Bronchial epithelial cell (primary cell): ENCODE results near the gene HMCN2. TPM values are rescaled to one million over a fixed set of nuclear protein-coding genes. Genes with fewer than 3 reads are reported as not detected.

ENCODE experiments used
- DNase-seq: peaks from one replicate; pipeline ENCODE4 v3.0.0-alpha.2; 2010; ENCODE audit warnings: low read depth
- FAIRE-seq: peaks from 2 replicates; lab custom pipeline; 2011; peaks lifted over from hg19 to GRCh38; lab: Jason Lieb, UNC
- H3K27me3 ChIP-seq: 2 replicates; pipeline ENCODE4 v1.5.1; 2011; ENCODE audit warnings: low read length; ENCODE audit not compliant: control insufficient read depth, insufficient read depth
- H3K36me3 ChIP-seq: 2 replicates; pipeline ENCODE4 v1.5.1; 2011; ENCODE audit warnings: low read length; ENCODE audit not compliant: control insufficient read depth, insufficient read depth
- H3K4me3 ChIP-seq: 2 replicates; pipeline ENCODE4 v1.5.1; 2011; ENCODE audit warnings: mild to moderate bottlenecking, low read depth, low read length, control low read depth
- total RNA-seq: library from RNA; depleted of rRNA; stranded (reverse); fragments of >200 nt; gene quantifications from 2 replicates; pipeline ENCODE4 v1.2.1, GENCODE V29; 2014
- TF ChIP-seq, protein P1 (sequence below): IDR thresholded peaks from 2 replicates; pipeline ENCODE4 v1.5.1; 2011; ENCODE audit warnings: mild to moderate bottlenecking, moderate library complexity, low read length, control low read depth, inconsistent platforms; ENCODE audit not compliant: insufficient read depth, severe bottlenecking

The HMCN2 gene
- total RNA-seq, 1 donor from 2014 or later = under 0.01 TPM

DNA sequence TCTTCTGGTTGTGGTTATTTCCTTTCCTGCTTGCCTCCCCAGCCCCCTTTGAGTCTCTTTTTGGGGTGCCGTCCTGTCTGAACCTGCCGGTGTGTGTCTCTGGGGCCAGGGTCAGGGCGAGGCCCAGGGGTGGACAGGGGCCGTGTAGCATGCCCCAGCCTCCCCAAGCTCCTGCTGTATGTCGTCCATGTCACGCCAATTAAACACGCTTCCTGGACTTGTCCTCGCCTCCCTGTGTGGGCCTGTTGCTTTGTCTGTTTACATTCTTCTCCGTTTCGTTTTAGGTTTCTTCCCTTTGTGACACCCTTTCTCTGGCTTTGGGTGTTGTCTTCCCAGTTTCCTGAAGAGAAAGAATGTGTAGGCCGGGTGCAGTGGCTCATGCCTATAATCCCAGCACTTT, 28.5 kb upstream of the HMCN2 start:
- DNase-seq (peak; percentile 85), FAIRE-seq (no peak)
- Histone ChIP-seq H3K4me3 (no peak overlapping the region), H3K27me3 (no peaks in the 10 kb centered on the region), H3K36me3 (peaks cover 6% of the 10 kb centered on the region)
- TF ChIP-seq, protein P1, sequence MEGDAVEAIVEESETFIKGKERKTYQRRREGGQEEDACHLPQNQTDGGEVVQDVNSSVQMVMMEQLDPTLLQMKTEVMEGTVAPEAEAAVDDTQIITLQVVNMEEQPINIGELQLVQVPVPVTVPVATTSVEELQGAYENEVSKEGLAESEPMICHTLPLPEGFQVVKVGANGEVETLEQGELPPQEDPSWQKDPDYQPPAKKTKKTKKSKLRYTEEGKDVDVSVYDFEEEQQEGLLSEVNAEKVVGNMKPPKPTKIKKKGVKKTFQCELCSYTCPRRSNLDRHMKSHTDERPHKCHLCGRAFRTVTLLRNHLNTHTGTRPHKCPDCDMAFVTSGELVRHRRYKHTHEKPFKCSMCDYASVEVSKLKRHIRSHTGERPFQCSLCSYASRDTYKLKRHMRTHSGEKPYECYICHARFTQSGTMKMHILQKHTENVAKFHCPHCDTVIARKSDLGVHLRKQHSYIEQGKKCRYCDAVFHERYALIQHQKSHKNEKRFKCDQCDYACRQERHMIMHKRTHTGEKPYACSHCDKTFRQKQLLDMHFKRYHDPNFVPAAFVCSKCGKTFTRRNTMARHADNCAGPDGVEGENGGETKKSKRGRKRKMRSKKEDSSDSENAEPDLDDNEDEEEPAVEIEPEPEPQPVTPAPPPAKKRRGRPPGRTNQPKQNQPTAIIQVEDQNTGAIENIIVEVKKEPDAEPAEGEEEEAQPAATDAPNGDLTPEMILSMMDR = no peak

DNA sequence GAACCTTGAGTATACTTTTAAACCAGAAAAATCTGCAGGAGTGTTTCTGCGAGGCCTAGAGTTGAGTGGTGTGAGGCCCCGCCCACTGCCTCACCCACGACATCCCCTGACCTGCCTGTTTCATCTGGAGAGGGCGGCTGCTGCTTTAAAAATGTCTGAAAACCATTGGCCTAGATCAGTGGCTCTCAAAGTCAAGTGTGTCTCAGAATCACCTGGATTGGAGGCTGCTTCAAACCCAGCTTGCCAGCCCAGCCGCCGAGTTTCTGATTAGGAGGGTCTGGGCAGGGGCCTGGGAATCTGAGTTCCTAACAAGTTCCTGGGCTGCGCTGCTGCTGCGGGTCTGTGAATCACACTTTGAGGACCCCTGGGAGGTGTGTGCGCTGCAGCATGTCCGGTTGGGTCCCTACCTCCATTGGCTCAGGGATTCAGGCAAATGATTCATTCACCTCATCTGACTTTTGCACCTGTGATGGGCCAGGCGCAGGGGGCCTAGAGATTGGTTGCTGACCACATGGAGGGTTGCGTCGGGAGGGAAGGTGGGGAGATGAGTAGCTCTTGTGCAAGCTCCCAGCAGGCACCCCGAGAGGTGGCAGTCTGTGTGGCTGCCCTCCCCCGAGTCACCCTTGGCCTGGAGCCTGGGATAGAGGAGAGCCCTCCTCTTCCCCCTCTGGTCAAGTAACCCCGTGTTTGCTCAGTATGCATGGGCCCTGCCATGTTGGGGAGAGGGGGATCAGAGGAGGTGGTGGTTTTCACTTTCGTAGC, 27.6 kb upstream of the HMCN2 start:
- FAIRE-seq (no peak), DNase-seq (peak; percentile 34)
- Histone ChIP-seq H3K27me3 (no peaks in the 10 kb centered on the region), H3K36me3 (peaks cover 5% of the 10 kb centered on the region), H3K4me3 (no peak overlapping the region)
- TF ChIP-seq, protein P1 = no peak

DNA sequence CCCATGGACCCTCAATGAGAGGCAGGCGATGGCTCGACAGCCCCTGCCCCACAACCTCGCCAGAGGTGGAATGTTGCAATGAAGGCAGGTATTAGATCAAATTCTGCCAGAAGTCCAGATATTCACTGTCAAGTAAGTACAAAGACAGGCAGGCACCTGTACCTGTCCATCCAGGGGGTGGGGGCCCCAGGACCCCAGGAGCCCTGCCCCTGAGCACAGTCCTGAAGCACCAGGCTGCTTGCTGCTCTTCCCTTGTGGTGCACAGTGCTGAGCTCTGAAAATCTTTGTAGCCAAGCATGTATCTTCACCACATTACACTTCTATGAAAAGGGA, 26.2 kb upstream of the HMCN2 start:
- FAIRE-seq (no peak), DNase-seq (no peak)
- Histone ChIP-seq H3K27me3 (no peaks in the 10 kb centered on the region), H3K4me3 (no peak overlapping the region), H3K36me3 (peaks cover 1% of the 10 kb centered on the region)
- TF ChIP-seq, protein P1 = no peak

DNA sequence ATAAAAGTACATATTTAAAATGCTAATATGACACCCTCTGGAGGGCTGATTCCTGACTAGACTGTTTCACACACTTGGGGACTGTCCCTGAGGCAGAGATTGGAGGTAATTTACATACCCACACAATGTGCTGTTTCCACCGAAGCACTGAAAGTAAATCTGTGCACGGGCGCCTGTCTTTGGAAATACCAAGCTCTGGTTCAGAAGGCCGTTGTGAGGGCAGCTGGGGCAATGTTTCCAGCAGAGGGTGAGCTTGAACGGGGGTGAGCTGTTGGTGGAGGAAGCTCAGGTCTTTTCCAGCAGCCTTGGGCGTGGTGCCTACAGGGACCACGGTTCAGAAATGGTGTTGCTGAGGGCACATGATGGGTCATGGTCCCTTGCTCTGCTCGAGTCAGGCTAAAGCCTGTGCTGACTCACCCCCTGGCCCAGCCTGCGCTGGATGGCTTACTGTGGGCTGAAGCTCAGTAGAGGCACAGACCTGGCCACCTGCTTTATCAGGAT, 25.8 kb upstream of the HMCN2 start:
- Histone ChIP-seq H3K27me3 (no peaks in the 10 kb centered on the region), H3K36me3 (no peaks in the 10 kb centered on the region), H3K4me3 (no peak overlapping the region)
- FAIRE-seq = no peak
- TF ChIP-seq, protein P1 = no peak
- no peak for DNase-seq

DNA sequence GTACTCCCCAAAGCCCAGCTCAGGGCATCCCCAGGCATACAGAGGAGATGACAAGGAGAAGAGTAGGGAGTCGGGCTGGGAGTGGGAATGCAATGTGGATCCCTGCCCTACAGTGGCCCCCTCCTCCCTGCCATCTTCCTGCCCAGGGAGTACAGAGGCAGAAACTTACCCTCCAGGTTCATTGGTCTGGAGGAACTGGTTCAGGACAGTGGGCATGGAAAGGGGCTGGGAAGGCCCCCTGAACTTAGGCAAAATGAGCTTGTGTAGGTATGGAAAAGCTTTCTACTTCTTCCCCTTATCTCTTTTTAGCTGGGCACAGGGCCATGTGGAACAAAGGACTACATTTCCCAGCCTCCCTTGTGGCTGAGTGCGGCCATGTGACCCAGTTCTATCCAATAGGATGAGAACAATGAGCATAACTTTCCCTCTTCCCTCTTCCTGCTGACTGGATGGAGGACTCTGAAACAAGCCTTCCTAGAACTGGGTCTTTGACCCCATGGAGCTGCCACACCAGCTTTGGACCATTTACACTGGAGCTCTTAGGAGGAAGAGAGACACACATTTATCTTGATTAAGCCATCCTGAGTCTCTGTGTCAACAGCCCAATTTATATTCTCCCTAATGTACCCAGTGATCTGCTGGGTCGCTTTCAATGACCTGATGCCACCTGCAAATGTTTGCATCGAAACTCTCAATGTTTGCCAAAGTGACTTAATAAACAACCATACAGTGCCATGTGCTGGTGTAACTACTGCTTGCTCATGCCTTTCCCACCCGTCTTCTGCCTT, 25.0 kb upstream of the HMCN2 start:
- TF ChIP-seq, protein P1 = no peak
- H3K4me3 ChIP-seq = no peak overlapping the region
- H3K36me3 ChIP-seq = no peaks in the 10 kb centered on the region
- no peaks in the 10 kb centered on the region for H3K27me3 ChIP-seq
- DNase-seq = peak; percentile 74
- FAIRE-seq = no peak
